Activated CD8-positive, alpha-beta T cell treated with anti-CD3 and anti-CD28 coated beads for 36 hours (primary cell): ENCODE results near the gene CCDC54. TPM values are rescaled to one million over a fixed set of nuclear protein-coding genes. Genes with fewer than 3 reads are reported as not detected.

Source experiments
- ATAC-seq: fragments of 200-7000 bp; cut with Tn5 transposase; one replicate; pipeline ENCODE4 v1.10.0; 2021; ENCODE audit warnings: mild to moderate bottlenecking, moderate library complexity
- CTCF ChIA-PET: fragments of 350-600 bp; sonication (Branson Sonifier 250); formaldehyde crosslinking; loops from one replicate; lab custom pipeline; 2021; ENCODE audit warnings: antibody characterized with exemption; lab: Charles Lee
- POLR2A ChIA-PET: fragments of 350-600 bp; sonication (Branson Sonifier 250); formaldehyde crosslinking; loops from one replicate; lab custom pipeline; 2021; ENCODE audit warnings: antibody characterized with exemption; lab: Charles Lee
- DNase-seq: peaks from one replicate; pipeline ENCODE4 v3.0.0-alpha.2; 2020
- H3K27ac Mint-ChIP-seq: one replicate; pipeline ENCODE4 v1.8.0; 2021; ENCODE audit warnings: mild to moderate bottlenecking, mixed read lengths
- H3K27me3 Mint-ChIP-seq: one replicate; pipeline ENCODE4 v1.8.0; 2021; ENCODE audit warnings: mixed read lengths
- H3K36me3 Mint-ChIP-seq: one replicate; pipeline ENCODE4 v1.8.0; 2021; ENCODE audit warnings: low read depth, mixed read lengths
- H3K4me1 Mint-ChIP-seq: one replicate; pipeline ENCODE4 v1.8.0; 2021; ENCODE audit warnings: low read depth, mixed read lengths
- H3K4me3 Mint-ChIP-seq: one replicate; pipeline ENCODE4 v1.8.0; 2021; ENCODE audit warnings: mild to moderate bottlenecking, moderate library complexity, mixed read lengths
- H3K9me3 Mint-ChIP-seq: one replicate; pipeline ENCODE4 v1.8.0; 2021; ENCODE audit warnings: mixed read lengths
- intact Hi-C: fragments of 100-400 bp; cut with micrococcal nuclease; formaldehyde crosslinking; loops from one replicate; pipeline ENCODE4 v1.10.0; 2022
- total RNA-seq, 2 experiments: library from RNA; stranded (reverse); gene quantifications; one replicate each; pipeline ENCODE4 v1.2.3, GENCODE V29; 2021
- TF ChIP-seq, protein P1 (sequence below): fragments of 200-600 bp; IDR thresholded peaks from one replicate; pipeline ENCODE4 v1.8.0; 2022; ENCODE audit warnings: antibody characterized with exemption, mild to moderate bottlenecking

The CCDC54 gene
- total RNA-seq, 2 experiments from 2014 or later = not detected

DNA sequence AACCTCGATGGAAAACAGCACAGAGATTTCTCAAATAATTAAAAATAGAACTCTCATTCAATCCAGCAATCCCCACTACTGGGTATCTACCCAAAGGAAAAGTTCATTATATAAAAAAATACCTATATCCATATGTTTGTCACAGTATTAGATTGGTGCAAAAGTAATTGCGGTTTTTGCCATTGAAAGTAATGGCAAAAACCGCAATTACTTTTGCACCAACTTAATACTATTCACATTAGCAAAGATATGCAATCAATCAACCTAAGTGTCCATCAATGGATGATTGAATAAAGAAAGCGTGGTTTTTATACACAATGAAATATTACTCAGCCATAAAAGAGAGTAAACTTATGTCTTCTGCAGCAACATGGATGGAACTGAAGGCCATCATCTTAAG is 12.2 kb upstream of the CCDC54 start:
- Mint-ChIP-seq H3K9me3 (no peaks in the 10 kb centered on the region), H3K36me3 (no peaks in the 10 kb centered on the region), H3K4me1 (no peaks in the 10 kb centered on the region), H3K27ac (no peak overlapping the region), H3K4me3 (no peak overlapping the region), H3K27me3 (peaks cover 1% of the 10 kb centered on the region)
- DNase-seq (no peak), ATAC-seq (no peak)
- intact Hi-C loops = no loop called here
- ChIA-PET CTCF (no interaction called here), POLR2A (no interaction called here)
- TF ChIP-seq, protein P1, sequence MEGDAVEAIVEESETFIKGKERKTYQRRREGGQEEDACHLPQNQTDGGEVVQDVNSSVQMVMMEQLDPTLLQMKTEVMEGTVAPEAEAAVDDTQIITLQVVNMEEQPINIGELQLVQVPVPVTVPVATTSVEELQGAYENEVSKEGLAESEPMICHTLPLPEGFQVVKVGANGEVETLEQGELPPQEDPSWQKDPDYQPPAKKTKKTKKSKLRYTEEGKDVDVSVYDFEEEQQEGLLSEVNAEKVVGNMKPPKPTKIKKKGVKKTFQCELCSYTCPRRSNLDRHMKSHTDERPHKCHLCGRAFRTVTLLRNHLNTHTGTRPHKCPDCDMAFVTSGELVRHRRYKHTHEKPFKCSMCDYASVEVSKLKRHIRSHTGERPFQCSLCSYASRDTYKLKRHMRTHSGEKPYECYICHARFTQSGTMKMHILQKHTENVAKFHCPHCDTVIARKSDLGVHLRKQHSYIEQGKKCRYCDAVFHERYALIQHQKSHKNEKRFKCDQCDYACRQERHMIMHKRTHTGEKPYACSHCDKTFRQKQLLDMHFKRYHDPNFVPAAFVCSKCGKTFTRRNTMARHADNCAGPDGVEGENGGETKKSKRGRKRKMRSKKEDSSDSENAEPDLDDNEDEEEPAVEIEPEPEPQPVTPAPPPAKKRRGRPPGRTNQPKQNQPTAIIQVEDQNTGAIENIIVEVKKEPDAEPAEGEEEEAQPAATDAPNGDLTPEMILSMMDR = no peak

DNA sequence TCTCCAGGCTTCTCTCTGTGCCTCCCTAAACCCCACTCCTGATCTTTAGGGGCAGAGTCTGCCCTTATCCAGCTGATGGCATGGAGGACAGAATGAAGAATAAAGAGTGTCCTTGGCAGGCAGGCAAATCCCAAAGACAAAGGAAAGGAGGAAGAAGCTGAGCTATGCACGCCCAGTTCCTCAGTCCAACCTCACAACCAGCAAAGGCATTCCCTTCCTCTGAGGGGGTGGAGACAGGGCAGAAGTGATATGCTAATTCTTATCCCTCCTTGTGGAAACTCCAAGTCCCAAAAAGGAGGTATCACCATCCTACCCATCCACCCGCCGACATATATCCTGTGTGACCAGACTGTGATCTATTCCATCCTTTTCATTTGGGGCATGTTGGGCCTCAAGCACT is 10.5 kb upstream of the CCDC54 start:
- Mint-ChIP-seq H3K4me3 (no peak overlapping the region), H3K9me3 (no peaks in the 10 kb centered on the region), H3K27ac (no peak overlapping the region), H3K27me3 (peaks cover 1% of the 10 kb centered on the region), H3K36me3 (no peaks in the 10 kb centered on the region), H3K4me1 (no peaks in the 10 kb centered on the region)
- ChIA-PET CTCF (no interaction called here), POLR2A (interaction anchor here (0.5 kb wide), 1 partner anchor 1926 kb away, joined by 6 read pairs; no protein-coding TSS in a partner anchor)
- TF ChIP-seq, protein P1 = no peak
- DNase-seq = no peak
- intact Hi-C loops = no loop called here
- no peak for ATAC-seq

DNA sequence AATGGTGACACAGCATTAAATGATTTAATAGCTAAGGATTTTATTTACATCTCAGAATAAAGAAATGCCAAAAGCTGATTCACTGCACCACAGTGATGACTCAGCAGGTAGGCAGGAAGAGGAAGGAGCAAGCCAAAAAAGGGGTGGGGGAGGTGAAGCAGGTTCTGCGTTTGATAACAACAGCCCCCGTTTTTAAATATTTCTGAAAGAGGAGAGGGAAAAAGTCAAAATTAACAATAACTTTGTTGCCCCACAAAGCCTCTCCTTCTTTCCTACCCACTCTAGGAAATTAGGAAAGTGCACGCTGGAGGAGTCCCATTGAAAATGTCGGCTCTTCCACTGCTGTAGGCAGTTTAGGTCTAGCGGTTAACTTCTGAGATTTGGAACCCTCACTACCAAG is 9.9 kb upstream of the CCDC54 start:
- no peaks in the 10 kb centered on the region for H3K36me3 Mint-ChIP-seq
- H3K4me1 Mint-ChIP-seq = no peaks in the 10 kb centered on the region
- H3K27ac Mint-ChIP-seq = no peak overlapping the region
- intact Hi-C loops = no loop called here
- H3K27me3 Mint-ChIP-seq = peaks cover 1% of the 10 kb centered on the region
- DNase-seq = peak; percentile 17
- H3K9me3 Mint-ChIP-seq = no peaks in the 10 kb centered on the region
- ChIA-PET CTCF (no interaction called here), POLR2A (no interaction called here)
- no peak for ATAC-seq
- TF ChIP-seq, protein P1 = no peak
- no peak overlapping the region for H3K4me3 Mint-ChIP-seq

DNA sequence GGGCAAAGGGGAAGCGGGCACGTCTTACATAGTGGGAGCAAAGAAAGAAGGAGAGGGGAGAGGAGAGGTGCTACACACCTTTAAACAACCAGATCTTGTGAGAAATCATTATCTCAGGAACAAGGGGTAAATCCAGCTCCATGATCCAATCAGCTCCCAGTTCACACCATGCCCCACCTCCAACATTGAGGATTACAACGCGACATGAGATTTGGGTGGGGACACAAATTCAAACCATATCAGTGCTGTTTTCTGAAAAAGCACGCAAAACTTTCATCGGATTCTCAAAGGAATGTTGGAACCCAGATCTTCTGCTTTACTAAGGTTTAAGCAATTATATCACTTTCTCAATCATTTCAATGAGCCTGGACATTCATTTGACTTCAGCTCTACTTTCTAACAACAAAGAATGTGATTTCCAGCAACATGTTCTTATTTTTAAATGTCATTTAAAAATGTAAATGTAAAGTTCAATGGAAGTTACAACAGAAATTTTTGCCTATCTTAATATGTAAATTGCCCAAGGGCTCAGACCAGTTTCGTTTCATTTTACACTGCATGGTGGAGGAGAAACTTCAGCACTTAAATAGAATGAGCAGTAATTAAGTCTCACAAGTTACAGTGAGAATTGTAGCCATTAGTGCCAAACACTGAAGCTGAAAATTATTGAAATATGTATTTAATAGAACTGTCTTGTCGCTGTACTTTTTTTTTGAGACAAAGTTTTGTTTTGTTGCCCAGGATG is 8.4 kb upstream of the CCDC54 start:
- CTCF ChIA-PET = no interaction called here

DNA sequence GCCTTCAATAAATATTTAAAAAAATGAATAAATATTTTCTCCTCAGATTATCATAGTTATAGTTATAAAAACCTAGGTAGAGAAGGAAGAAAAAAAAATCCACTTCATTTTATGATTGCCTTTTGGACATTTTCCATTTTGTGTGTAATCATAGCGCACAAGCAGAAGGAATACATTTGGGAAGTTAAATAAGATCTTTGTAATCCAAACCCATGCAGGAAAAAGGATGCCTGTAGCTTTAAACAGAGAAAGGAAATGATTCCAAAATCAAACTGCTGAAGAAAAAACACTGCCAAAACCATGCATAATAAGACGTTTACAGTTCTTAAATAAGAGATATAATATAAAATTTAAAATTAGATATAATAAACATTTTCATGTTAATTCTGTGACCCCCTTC is 7.4 kb upstream of the CCDC54 start:
- ATAC-seq (no peak), DNase-seq (no peak)
- POLR2A ChIA-PET = no interaction called here
- Mint-ChIP-seq H3K4me3 (no peak overlapping the region), H3K36me3 (no peaks in the 10 kb centered on the region), H3K9me3 (no peaks in the 10 kb centered on the region), H3K4me1 (no peaks in the 10 kb centered on the region), H3K27me3 (peaks cover 4% of the 10 kb centered on the region), H3K27ac (no peak overlapping the region)
- TF ChIP-seq, protein P1 = no peak
- CTCF ChIA-PET = no interaction called here
- intact Hi-C loops = no loop called here

More for the DNA sequence above, 8.4 kb upstream of the CCDC54 start:
- intact Hi-C loops = no loop called here
- H3K9me3 Mint-ChIP-seq = no peaks in the 10 kb centered on the region
- H3K4me1 Mint-ChIP-seq = no peaks in the 10 kb centered on the region
- TF ChIP-seq, protein P1 = no peak
- DNase-seq = no peak
- H3K27me3 Mint-ChIP-seq = peaks cover 4% of the 10 kb centered on the region
- ATAC-seq = no peak
- no peaks in the 10 kb centered on the region for H3K36me3 Mint-ChIP-seq
- no peak overlapping the region for H3K4me3 Mint-ChIP-seq
- POLR2A ChIA-PET = no interaction called here
- H3K27ac Mint-ChIP-seq = no peak overlapping the region
